HG02798 (cell line): ENCODE data around the gene CCDC34.
"Not testable (repeated sequence)": the region's sequence is repeated elsewhere in the genome, so short reads cannot be mapped to it uniquely, and the experiment has no call there.

ENCODE experiments used
- ATAC-seq: cut with Tn5 transposase; IDR thresholded peaks from one replicate; pipeline ENCODE4 v1.9.1; 2021; ENCODE audit warnings: mild to moderate bottlenecking; ENCODE audit not compliant: unreplicated experiment, poor library complexity

The CCDC34 gene

DNA sequence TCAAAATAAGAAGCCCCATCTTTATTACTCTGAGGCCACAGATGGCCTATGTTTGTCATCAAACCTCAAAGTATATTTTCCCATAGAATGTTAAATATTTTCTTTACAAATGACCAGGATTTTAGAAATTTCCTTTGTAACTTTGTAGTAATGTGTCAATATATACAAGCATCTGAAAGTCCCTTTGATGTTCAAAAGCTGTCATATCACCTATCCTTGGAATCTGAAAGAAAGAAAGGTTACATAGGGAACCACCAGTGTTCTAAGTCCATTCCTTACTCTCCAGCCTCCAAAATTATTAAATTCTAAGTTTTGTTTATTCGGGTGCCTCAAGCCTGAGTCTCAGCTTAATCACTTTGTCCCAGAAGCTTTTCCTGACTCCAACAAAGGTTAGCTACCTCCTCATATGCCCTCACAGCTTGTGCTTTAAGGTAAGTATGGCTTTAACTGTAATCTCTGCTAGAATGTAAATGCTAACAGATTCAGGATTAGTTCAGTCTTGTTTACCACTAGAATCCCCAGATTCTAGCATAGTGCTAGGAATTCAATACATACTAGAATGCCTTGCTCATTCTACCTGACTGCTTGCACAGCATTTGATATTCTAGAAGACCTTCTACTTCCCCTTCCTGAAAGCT, 32.3 kb downstream of the CCDC34 start:
- no peak for ATAC-seq

DNA sequence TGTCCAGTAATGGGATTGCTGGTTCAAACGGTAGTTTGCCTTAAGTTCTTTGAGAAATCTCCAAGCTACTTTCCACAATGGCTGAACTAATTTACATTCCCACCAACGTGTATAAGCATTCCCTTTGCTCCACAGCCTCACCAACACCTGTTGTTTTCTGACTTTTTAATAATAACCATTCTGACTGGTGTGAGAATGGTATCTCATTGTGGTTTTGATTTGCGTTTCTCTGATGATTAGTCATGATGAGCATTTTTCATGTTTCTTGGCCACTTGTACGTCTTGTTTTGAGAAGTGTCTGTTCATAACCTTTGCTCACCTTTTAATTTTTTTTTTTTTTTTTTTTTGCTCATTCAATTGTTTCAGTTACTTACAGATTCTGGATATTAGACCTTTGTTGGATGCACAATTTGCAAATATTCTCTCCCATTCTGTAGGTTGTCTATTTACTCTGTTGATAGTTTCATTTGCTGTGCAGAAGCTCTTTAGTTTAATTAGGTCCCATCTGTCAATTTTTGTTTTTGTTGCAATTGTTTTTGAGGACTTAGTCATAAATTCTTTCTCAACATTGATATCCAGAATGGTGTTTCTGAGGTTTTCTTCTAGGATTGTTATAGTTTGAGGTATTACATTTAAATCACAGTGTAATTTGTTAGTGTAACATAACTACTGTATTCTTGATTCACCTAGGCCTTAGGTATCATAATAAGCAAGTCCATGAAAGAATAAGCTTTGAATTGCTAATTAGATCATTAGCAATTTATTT, 33.0 kb downstream of the CCDC34 start:
- no peak for ATAC-seq

DNA sequence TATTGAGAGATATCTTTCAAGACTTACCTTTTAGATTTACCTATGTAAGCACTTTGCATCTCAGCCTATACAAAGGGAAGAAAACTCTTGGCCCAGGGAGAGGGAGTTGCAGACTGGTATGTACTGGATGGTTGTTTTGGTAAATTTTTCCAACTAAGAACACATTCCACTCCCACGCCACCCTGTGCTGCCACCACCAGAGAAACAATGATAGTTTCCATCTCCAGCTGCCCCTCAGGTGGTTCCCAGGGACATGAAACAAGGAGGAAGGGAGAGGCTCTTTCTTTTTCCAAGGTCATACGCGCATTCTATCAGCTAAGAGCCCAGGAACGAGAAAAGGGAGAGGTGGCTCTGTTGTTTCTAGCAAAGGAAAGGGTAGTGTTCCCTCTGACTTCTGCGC, 34.4 kb downstream of the CCDC34 start:
- no peak for ATAC-seq

DNA sequence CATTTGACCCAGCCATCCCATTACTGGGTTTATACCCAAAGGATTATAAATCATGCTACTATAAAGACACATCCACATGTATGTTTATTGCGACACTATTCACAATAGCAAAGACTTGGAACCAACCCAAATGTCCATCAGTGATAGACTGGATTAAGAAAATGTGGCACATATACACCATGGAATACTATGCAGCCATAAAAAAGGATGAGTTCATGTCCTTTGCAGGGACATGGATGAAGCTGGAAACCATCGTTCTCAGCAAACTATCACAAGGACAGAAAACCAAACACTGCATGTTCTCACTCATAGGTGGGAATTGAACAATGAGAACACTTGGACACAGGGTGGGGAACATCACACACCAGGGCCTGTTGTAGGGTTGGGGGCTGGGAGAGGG, 36.0 kb downstream of the CCDC34 start:
- ATAC-seq: not testable (repeated sequence)

DNA sequence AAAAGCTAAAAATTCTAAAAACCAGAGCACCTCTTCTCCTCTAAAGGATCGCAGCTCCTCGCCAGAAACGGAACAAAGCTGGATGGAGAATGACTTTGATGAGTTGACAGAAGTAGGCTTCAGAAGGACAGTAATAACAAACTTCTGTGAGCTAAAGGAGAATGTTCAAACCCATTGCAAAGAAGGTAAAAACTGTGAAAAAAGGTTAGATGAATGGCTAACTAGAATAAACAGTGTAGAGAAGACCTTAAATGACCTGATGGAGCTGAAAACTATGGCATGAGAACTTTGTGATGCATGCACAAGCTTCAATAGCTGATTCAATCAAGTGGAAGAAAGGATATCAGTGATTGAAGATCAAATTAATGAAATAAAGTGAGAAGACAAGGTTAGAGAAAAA, 40.8 kb downstream of the CCDC34 start:
- ATAC-seq: not testable (repeated sequence)

DNA sequence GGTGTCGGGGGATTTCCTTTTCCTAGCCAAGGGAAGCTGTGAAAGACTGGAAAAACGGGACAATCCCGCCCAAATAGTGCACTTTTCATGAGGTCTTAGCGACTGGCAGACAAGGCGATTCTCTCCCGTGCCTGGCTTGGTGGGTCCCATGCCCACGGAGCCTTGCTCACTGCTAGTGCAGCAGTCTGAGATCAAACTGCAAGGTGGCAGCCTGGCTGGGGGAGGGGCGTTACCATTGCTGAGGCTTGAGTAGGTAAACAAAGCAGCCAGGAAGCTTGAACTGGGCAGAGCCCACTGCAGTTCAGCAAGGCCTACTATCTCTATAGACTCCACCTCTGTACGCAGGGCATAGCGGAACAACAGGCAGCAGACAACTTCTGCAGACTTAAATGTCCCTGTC, 41.7 kb downstream of the CCDC34 start:
- ATAC-seq: not testable (repeated sequence)

DNA sequence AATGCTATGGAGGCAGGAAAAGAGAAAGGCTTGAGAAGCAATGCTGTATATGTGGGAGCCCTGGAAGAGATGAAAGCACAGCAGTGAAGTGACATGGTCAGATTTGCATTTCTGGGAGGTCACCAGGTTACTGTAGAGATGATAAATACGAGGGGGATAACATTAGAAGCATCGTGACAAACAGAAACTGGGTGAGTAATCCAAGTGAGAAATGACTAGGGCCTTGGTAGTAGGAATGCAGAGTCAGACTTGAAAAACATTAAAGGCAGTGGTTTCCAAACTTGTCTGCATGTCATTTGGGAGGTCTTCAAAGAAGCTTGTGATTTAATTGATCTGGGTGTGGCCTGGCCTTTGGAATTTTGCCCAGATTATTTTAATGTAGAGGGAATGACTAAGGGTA, 43.9 kb downstream of the CCDC34 start:
- peak; percentile 97 for ATAC-seq

DNA sequence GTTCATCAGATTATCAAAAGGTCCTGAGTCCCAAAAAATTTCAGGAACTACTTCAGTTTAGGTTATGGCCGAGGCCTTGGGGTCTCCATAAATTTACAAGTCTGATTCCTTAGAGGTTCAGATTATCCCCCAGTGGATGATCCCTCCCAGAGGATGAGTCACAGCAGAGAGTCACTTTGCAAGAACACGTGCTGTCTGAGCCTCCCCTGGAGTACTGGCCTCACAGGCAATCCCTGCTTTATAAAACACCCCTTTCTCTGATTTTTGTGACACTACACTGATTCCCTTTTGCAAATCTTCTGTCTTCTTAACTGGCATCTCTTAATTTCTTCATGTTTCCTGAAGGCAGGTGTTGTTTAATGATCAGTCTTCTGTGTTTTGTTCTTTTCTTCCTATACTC, 45.3 kb downstream of the CCDC34 start:
- no peak for ATAC-seq

DNA sequence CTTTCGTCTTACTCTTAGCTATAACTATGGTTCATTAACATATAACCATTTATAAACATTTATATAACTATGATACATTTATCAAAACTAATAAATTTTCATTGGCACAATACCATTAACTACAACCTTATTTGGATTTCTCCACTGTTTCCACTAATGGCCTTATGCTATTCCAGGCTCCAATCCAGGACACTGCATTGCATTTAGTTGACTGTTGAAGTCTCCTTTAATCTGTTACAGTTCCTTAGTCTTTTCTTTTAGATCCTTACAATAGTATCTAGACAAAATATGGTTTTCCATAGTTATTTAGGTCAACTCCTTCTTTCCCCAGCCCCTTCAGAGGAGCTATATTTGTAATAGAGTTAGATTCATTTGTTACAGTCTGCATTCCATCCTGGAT, 47.2 kb downstream of the CCDC34 start:
- no peak for ATAC-seq

DNA sequence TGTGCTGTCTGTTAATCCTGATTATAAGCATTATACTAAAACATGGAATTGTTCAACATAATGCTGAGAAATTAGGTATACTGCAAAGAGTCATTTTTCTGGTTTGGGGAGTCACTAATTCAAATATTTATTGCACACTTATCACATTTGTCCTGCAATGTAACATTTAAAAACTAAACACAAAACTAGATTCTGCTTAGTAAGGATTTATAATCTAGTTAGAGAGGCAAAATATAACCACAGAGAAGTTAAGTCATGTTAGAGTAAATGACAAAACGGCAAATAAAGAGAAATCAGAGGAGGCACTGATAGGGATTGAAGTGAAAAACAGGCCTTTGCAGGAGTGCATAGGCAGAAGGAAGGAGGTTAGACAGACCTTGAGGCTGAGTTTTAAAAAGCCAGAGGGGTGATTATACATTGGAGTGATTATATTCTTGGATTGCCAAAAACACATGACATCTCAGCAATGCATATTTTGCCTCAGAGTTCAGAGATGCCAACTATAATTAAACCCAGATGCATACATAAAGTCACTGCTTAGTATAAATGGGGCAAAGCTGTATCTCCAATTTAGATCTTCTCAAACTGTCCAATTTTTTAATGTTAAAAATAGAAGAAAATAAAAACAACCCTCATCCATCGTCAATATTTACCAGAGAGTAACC, 49.7 kb downstream of the CCDC34 start:
- no peak for ATAC-seq

DNA sequence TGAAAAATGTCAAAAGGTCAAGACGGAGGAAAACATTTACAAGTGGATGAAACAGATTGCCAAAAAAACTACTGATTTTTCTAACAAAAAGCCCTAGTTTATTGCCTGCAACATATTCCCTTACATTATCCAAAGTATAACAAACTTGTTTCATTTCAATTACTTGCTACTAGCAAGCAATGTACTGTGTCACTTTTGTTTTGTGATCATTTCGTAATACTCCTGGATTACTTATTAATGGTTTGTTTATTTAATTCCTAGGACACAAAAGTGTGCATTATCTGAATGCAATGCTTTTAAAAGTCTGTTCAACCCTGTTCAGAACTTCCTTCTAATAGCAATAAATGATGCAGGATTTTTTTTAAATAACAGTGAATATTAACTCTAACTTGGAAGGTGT, 50.9 kb downstream of the CCDC34 start:
- ATAC-seq: no peak

DNA sequence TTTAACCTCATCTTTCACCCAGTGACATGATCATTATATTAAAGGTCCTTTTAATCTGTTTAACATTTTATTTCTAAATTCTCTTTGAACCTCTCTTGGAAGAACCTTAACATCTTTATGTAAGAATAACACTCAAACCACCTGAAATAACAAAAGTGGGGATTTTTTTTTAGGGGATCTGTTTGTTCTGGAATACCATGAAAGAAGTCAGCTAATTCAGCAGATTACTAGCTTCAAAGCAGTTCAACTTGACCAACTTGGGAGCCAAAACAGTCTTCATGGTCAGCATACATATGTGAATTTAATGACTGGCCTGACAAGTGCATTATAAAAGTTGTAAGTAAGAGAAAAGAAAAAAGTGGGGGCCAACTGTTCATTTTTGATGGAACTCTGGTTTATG, 52.3 kb downstream of the CCDC34 start:
- no peak for ATAC-seq

DNA sequence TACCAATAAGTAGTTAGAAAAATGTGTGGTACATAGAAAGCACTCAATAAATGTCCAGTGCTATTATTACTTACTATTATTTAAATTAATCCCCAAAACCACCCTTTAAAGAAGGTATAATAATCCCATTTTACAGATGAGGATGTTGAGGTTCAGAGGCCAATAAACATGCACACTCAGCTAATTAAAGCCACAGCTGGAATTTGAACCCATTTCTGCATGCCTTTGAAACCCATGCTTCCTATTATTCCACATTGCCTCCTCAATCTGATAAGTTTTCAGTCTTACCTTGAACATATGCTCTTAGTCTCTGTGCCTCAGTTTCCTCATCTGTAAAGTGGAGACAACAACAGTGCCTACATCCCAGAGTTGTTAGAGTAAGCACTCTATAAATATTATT, 52.8 kb downstream of the CCDC34 start:
- no peak for ATAC-seq

DNA sequence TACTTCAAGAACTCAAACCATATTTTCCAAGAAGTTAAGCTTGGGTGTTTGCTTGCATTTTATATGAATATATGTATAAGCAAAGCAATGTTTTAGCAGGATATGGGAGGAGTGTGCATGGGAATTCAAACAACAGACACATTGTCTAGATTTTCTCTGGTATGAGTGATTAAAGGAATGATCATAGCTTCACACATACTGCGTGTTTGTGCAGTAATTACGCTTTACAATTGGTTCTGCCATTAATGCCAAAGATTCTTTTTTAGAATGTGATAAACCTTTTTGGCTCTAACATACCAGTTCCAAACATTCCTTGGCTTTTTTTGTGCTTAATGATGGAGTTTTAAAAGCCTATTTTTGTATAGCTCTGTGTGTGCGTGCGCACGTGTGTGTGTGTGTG, 54.0 kb downstream of the CCDC34 start:
- no peak for ATAC-seq

DNA sequence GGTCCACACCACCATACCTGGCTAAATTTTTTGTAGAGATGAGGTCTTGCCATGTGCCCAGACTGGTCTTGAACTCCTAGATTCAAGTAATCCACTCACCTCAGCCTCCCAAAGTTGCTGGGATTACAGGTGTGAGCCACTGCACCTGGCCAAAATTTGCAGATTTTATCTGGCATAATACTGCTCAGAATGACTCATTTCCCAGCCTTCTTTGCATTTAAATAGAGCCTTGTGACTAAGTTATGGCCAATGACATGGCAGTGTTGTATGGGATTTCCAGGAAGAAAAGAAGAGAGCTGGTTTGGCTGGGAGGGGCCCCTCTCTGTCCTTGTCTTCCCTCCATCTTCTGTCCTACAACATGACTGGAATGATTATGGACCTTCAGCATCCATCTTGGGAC, 55.8 kb downstream of the CCDC34 start:
- no peak for ATAC-seq

DNA sequence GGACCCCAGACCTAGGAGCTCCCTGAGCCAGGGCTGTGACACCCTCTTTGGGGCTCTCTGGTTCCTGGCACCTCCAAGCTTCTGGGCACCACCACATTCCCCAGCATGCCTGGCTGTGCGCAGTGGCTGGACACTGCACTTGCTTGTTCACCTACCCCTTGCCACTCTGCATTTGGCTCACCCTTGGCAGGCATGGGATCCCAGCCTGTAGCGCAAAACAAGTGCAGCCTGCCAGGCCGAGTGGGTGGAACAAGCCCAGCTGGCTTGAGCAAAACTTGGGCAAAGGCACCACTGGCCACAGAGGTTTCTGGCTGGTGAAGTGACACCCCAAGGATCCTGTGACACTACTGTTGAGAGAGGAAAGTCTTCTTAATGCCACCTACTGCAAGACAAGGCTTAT, 57.3 kb downstream of the CCDC34 start:
- no peak for ATAC-seq

DNA sequence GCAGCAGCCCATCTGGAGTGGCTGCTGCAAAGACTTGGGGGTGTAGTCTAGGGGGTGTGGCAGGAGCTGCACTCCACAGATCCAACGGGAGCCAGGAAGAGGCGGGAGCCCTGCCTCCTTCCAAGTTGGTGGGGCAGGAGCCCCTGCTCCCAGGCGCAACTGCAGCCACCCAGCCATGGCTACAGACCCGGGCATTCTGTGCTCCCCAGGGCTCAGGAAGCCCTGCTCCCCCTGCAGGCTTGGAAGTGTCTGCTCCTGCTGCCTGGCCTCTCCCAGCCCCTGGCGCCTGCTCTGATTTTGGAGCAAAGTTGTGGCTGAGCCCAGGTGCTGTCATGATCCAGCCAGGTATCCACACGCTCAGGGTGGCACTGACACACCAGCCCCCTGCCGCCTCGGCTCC, 58.5 kb downstream of the CCDC34 start:
- ATAC-seq: no peak

DNA sequence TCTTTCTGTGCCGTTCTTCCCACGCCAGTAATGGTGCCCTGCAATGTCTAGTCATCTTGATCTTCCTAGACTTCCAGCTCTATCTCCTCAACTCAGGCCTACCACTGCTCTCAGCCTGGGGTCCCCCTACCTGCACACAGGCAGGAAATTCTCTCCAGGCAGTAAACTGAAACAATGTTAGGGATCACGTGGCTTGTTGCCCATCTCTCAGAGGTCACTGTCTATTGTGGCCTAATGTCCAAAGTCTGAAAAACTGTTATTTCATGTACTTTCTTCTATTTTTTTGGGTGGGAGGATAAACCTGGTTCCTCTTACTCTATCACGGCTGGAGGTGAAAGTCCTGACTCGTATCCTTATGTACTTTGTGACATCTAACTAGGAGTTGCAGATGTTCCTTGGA, 59.1 kb downstream of the CCDC34 start:
- ATAC-seq: no peak

DNA sequence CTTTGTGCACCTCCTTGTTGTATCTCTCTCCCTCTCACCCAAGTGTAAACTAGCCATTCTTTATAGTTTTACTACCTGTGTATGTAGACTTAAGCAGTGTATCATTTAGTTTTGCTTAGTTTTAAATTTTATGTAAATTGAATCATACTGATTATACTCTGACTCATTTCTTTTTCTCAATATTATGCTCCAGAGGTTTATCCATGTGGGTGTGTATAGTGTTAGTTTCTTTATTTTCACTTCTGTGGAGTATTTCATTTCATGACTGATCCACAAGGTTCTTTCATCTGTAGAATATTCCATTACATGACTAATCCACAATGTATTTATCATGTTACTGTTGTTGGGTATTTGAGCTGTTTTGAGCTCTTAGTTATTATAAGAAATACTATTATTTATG, 62.0 kb downstream of the CCDC34 start:
- ATAC-seq: no peak

DNA sequence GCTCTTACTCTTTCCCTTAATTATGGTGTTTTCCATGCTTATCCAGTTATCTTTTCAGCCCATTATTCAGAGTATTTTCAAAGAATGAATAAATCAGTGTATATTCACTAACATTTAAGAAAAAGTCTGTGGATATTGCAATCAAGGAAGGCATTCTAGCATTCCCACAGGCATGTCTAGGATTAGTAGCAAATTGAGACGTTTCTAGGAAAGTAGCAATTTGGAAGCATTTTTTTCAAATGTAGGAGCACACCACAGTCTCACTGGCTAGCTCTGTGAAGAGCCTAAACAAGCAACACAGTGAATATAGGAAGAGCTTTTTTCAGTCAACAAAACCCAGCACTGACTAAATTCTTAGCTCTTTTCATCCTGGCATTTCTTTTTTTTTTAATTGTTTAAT, 65.4 kb downstream of the CCDC34 start:
- ATAC-seq: no peak

DNA sequence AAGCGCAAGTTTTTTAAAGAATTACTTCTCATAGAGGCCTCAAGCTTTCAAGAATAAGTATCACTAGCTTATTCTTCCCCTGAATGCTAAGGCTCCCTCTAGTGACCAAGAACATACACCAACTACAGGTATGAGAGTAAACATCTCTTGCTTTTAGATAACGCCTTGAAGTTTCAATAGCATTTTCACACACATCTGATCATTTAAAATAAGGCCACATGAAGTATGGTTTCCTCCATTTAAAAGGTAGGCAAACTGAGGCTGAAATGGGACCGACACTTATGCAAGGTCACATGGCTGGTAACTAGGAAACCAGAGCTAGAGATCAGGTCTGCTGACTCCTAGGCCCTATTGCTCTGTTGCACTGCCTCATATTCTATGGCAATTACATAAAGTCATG, 66.5 kb downstream of the CCDC34 start:
- ATAC-seq: peak; percentile 97

DNA sequence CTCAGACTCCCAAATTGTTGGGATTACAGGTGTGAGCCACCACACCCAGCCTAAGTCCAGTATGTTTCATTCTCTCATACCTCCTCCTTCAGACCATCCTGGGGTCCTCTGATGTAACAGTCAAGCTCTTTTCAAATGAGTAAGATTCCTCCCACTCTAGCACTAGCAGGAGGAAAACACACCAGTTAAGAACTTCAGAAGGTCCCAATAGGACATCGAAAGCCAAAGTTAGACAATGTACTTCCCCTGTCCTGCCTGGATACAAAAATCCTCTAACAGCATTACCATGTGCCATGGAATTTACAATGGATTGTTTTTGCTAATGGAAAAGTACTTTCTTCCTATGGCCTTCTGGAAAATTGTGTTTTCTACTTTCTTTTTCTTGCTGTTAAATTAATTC, 67.1 kb downstream of the CCDC34 start:
- ATAC-seq: no peak
